HG03565 (cell line): Measurements from ENCODE around the gene CPXCR1.
"Not testable (repeated sequence)": the region's sequence is repeated elsewhere in the genome, so short reads cannot be mapped to it uniquely, and the experiment has no call there.

Source experiments
- ATAC-seq: cut with Tn5 transposase; IDR thresholded peaks from one replicate; pipeline ENCODE4 v1.9.1; 2021; ENCODE audit warnings: mild to moderate bottlenecking, moderate library complexity; ENCODE audit not compliant: unreplicated experiment

Gene CPXCR1

DNA sequence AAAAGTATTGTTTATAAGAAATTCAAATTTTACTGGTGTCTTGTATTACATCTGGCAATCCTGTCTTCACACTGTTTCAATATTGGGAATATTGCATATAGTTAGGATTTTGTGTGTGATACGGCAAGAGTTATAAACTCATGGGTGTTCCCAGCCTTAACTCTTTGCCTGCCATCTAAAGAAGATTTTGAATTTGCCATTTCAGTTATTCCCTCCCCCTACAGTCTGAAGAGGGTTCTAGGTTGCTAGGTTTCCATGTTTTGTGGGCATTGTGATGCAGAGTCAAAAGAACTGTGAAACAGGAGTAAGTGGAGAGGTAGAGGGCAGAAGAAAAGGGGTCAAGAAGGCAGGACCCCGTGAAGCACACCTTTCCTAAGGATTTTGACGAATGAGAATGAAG is at the start of gene CPXCR1:
CPXCR1 (plus strand) TSS at position 301 of the 400 bp plus-strand sequence. CDS start 6,190 bp downstream, outside the sequence.
- no peak for ATAC-seq

- no peak for ATAC-seq
These were observed 11.2 kb upstream of the CPXCR1 start for GRCh38 chrX:88735835-88736234.

- ATAC-seq: not testable (repeated sequence)
These were observed 810 bp upstream of the CPXCR1 start for GRCh38 chrX:88746215-88746614.

- not testable (repeated sequence) for ATAC-seq
These were observed 5.3 kb downstream of the CPXCR1 start for GRCh38 chrX:88752339-88752738.

GRCh38 chrX:88789825-88790224 is 42.8 kb downstream of the CPXCR1 start:
- no peak for ATAC-seq
